ENCODE data around the gene SIGLEC1. TPM values are rescaled to one million over a fixed set of nuclear protein-coding genes. Genes with fewer than 3 reads are reported as not detected.

Gene SIGLEC1
- total and polyA plus RNA-seq, 2 donors (not counting 1 experiment from before 2014, with no cell fraction given), result 0.06 to 0.15 TPM

GRCh38 chr20:3753098-3753497, 40.7 kb upstream of the SIGLEC1 start:
- DNase-seq (peak; percentile 72), ATAC-seq (ENCODE audit: low read depth) (peak; percentile 59)
- peaks cover 0 to 12% of the 10 kb centered on the region in 2 donors for H3K4me1 ChIP-seq (ENCODE audit: control insufficient read depth in 2 of 2, insufficient read depth in 2 of 2, low read length in 2 of 2)
- no peak overlapping the region for H3K27ac ChIP-seq (ENCODE audit: low read length in 2 of 2)
- TF ChIP-seq CTCF (IDR thresholded peaks at IDR 0.05), result peak; percentile 75
- TF ChIP-seq EZH2 (IDR thresholded peaks at IDR 0.05; ENCODE audit: borderline replicate concordance, insufficient read depth, low read depth, low read length, poor library complexity, severe bottlenecking), result no peak
- no peak overlapping the region for H3K9ac ChIP-seq (ENCODE audit: low read length)
- no peaks in the 10 kb centered on the region for H3K9me3 ChIP-seq (ENCODE audit: control extremely low read depth in 1 of 3, control insufficient read depth in 2 of 3, insufficient read depth in 1 of 3, low read length in 2 of 3)
- no peak overlapping the region for H3K4me3 ChIP-seq (ENCODE audit: control extremely low read depth in 1 of 5, extremely low read depth in 1 of 5, insufficient read depth in 1 of 5, low read depth in 2 of 5, low read length in 4 of 5)
- 77% methylated on average over 3 of the region's 4 CpGs for WGBS (ENCODE audit: insufficient coverage)
- peaks cover 0 to 3% of the 10 kb centered on the region in 2 experiments for H3K36me3 ChIP-seq (replicated peaks in 1 of 2; ENCODE audit: control extremely low read depth in 1 of 2, control insufficient read depth in 1 of 2, extremely low read depth in 1 of 2, insufficient read depth in 2 of 2, low read length in 1 of 2)
- no peak overlapping the region for H3K4me2 ChIP-seq (replicated peaks; ENCODE audit: low read depth, low read length, poor library complexity, severe bottlenecking)
- Mint-ChIP-seq H3K9me3 (ENCODE audit: insufficient read depth) (no peaks in the 10 kb centered on the region), H3K27me3 (no peaks in the 10 kb centered on the region), H3K4me1 (peaks cover 7% of the 10 kb centered on the region), H3K4me3 (peak overlapping the region; percentile 37), H3K27ac (peak overlapping the region; percentile 67)
- H2AFZ ChIP-seq (ENCODE audit: insufficient read depth, low read depth, low read length, poor library complexity, severe bottlenecking), result peak overlapping the region; percentile 2
- ChIA-PET CTCF (interaction anchor here (0.7 to 3.9 kb wide), 10 partner anchors 11 to 332 kb away, joined by 3 to 47 read pairs (median 3); partner anchors contain the start of genes ADISSP, CENPB and SPEF1), POLR2A (interaction anchor here (0.5 kb wide), 1 partner anchor 101 kb away, joined by 4 read pairs; no protein-coding TSS in a partner anchor)
- H4K20me1 ChIP-seq (ENCODE audit: control insufficient read depth, insufficient read depth, low read length, poor library complexity, severe bottlenecking), result no peaks in the 10 kb centered on the region
- H3K79me2 ChIP-seq (ENCODE audit: control insufficient read depth, insufficient read depth, low read length), result peaks cover 3% of the 10 kb centered on the region
- no peaks in the 10 kb centered on the region for H3K27me3 ChIP-seq (replicated peaks in 1 of 4; ENCODE audit: control extremely low read depth in 1 of 4, control insufficient read depth in 3 of 4, insufficient read depth in 4 of 4, low read length in 3 of 4)
- intact Hi-C loops (cut with micrococcal nuclease), result loop anchor here (1.0 to 5.0 kb wide), 6 partner anchors 15 to 332 kb away; partner anchors contain the start of genes AP5S1 and SPEF1

- H3K9me3 Mint-ChIP-seq (ENCODE audit: insufficient read depth), result no peaks in the 10 kb centered on the region
- DNase-seq (no peak), ATAC-seq (ENCODE audit: low read depth) (no peak)
- no peak for TF ChIP-seq EZH2 (IDR thresholded peaks at IDR 0.05; ENCODE audit: borderline replicate concordance, insufficient read depth, low read depth, low read length, poor library complexity, severe bottlenecking)
- H3K9me3 ChIP-seq (ENCODE audit: control extremely low read depth in 1 of 3, control insufficient read depth in 2 of 3, insufficient read depth in 1 of 3, low read length in 2 of 3), result no peaks in the 10 kb centered on the region
- intact Hi-C loops (cut with micrococcal nuclease), result loop anchor here (5.0 kb wide), 1 partner anchor 320 kb away; no protein-coding TSS in a partner anchor
- POLR2A ChIA-PET, result no interaction called here
- peak overlapping the region; percentile 75 for H2AFZ ChIP-seq (ENCODE audit: insufficient read depth, low read depth, low read length, poor library complexity, severe bottlenecking)
- WGBS (ENCODE audit: insufficient coverage), result 61% methylated on average over 10 of the region's 13 CpGs
- peaks cover 2% of the 10 kb centered on the region for H3K27me3 Mint-ChIP-seq
- H3K4me3 ChIP-seq (ENCODE audit: control extremely low read depth in 1 of 5, extremely low read depth in 1 of 5, insufficient read depth in 1 of 5, low read depth in 2 of 5, low read length in 4 of 5), result peak overlapping the region in 3 of 5 experiments; percentile 50 to 56 (median 51)
- peak overlapping the region; percentile 54 for H3K9ac ChIP-seq (ENCODE audit: low read length)
- CTCF ChIA-PET, result interaction anchor here (0.5 to 3.9 kb wide), 11 partner anchors 10 to 333 kb away, joined by 3 to 47 read pairs (median 3); partner anchors contain the start of genes ADISSP, CENPB and SPEF1
- peaks cover 3% of the 10 kb centered on the region for H3K79me2 ChIP-seq (ENCODE audit: control insufficient read depth, insufficient read depth, low read length)
- no peaks in the 10 kb centered on the region for H3K27me3 ChIP-seq (replicated peaks in 1 of 4; ENCODE audit: control extremely low read depth in 1 of 4, control insufficient read depth in 3 of 4, insufficient read depth in 4 of 4, low read length in 3 of 4)
- H3K4me3 Mint-ChIP-seq, result peak overlapping the region; percentile 85
- H3K27ac Mint-ChIP-seq, result peak overlapping the region; percentile 85
- no peaks in the 10 kb centered on the region for H3K36me3 ChIP-seq (replicated peaks in 1 of 2; ENCODE audit: control extremely low read depth in 1 of 2, control insufficient read depth in 1 of 2, extremely low read depth in 1 of 2, insufficient read depth in 2 of 2, low read length in 1 of 2)
- H4K20me1 ChIP-seq (ENCODE audit: control insufficient read depth, insufficient read depth, low read length, poor library complexity, severe bottlenecking), result no peaks in the 10 kb centered on the region
- H3K4me2 ChIP-seq (replicated peaks; ENCODE audit: low read depth, low read length, poor library complexity, severe bottlenecking), result peak overlapping the region; percentile 82
- peaks cover 0 to 12% of the 10 kb centered on the region in 2 donors for H3K4me1 ChIP-seq (ENCODE audit: control insufficient read depth in 2 of 2, insufficient read depth in 2 of 2, low read length in 2 of 2)
- H3K27ac ChIP-seq (ENCODE audit: low read length in 2 of 2), result no peak overlapping the region
- peaks cover 7% of the 10 kb centered on the region for H3K4me1 Mint-ChIP-seq
Measured at GRCh38 chr20:3752386-3752759, 40.0 kb upstream of the SIGLEC1 start.

All from B cell (primary cell).